Measurements from ENCODE around the gene AKAP5. TPM values are rescaled to one million over a fixed set of nuclear protein-coding genes. Genes with fewer than 3 reads are reported as not detected.

Gene AKAP5
- total and polyA plus RNA-seq, 2 of the 13 experiments (the other 11 are each of a cell fraction or from before 2014, with no cell fraction given): 0.18 to 1.5 TPM

- TF ChIP-seq ZGPAT (CRISPR knock-in tag; IDR thresholded peaks at IDR 0.05) (peak; percentile 41; the same call in 1 of the 2 replicates), DNMT3B (CRISPR knock-in tag; conservative IDR thresholded peaks at IDR 0.05) (no peak), SSRP1 (CRISPR knock-in tag; IDR thresholded peaks at IDR 0.05) (no peak), FOXA1 (IDR thresholded peaks at IDR 0.05) (no peak), FOXA1 (CRISPR knock-in tag; IDR thresholded peaks at IDR 0.05) (0 out of 2 replicates have a peak, but pooled peaks have one; percentile 15), ZBTB42 (CRISPR knock-in tag; IDR thresholded peaks at IDR 0.05) (no peak), IRF2 (CRISPR knock-in tag; IDR thresholded peaks at IDR 0.05) (peak; percentile 9; the same call in 1 of the 2 replicates), RORA (CRISPR knock-in tag; IDR thresholded peaks at IDR 0.05) (no peak), ZNF136 (CRISPR knock-in tag; IDR thresholded peaks at IDR 0.05; ENCODE audit: low read depth) (no peak), NFYC (CRISPR knock-in tag; IDR thresholded peaks at IDR 0.05) (no peak), ZSCAN21 (CRISPR knock-in tag; IDR thresholded peaks at IDR 0.05; ENCODE audit: borderline replicate concordance) (no peak), GFI1 (CRISPR knock-in tag; IDR thresholded peaks at IDR 0.05; ENCODE audit: borderline replicate concordance) (peak; percentile 96), FOXP4 (CRISPR knock-in tag; IDR thresholded peaks at IDR 0.05) (0 out of 2 replicates have a peak, but pooled peaks have one; percentile 20), ZBTB2 (CRISPR knock-in tag; IDR thresholded peaks at IDR 0.05; ENCODE audit: low read depth) (no peak), PITX1 (CRISPR knock-in tag; IDR thresholded peaks at IDR 0.05) (0 out of 2 replicates have a peak, but pooled peaks have one; percentile 25), ZBTB21 (CRISPR knock-in tag; IDR thresholded peaks at IDR 0.05) (no peak), ZNF383 (CRISPR knock-in tag; IDR thresholded peaks at IDR 0.05; ENCODE audit: borderline replicate concordance) (no peak), ZSCAN25 (CRISPR knock-in tag; IDR thresholded peaks at IDR 0.05) (no peak), MYC (CRISPR knock-in tag; IDR thresholded peaks at IDR 0.05; ENCODE audit: borderline replicate concordance) (no peak), MTA3 (CRISPR knock-in tag; IDR thresholded peaks at IDR 0.05) (no peak), KLF16 (CRISPR knock-in tag; IDR thresholded peaks at IDR 0.05) (peak in 1 of 2 experiments; percentile 36; a peak in 1 of 4 replicates), HMG20B (CRISPR knock-in tag; conservative IDR thresholded peaks at IDR 0.05) (peak; percentile 71; the same call in 1 of the 2 replicates), HDAC2 (CRISPR knock-in tag; IDR thresholded peaks at IDR 0.05) (peak; percentile 22; the same call in 1 of the 2 replicates), ZNF629 (CRISPR knock-in tag; conservative IDR thresholded peaks at IDR 0.05) (peak; percentile 72), LCORL (IDR thresholded peaks at IDR 0.05) (no peak), LCORL (CRISPR knock-in tag; IDR thresholded peaks at IDR 0.05) (peak; percentile 50; the same call in 1 of the 2 replicates), TFDP1 (CRISPR knock-in tag; IDR thresholded peaks at IDR 0.05; ENCODE audit: borderline replicate concordance) (no peak)
Observed at GRCh38 chr14:64501411-64502171, 36.3 kb downstream of the AKAP5 start (continued).

Measured in HepG2 (cell line).